HG02588 (cell line): Measurements from ENCODE around the gene PCDHB3.
A peak's percentile ranks its signal among the peaks of the same experiment; 100 is the strongest.
"Not testable (repeated sequence)": the region's sequence is repeated elsewhere in the genome, so short reads cannot be mapped to it uniquely, and the experiment has no call there.

ENCODE experiments used
- ATAC-seq: cut with Tn5 transposase; IDR thresholded peaks from one replicate; pipeline ENCODE4 v1.9.1; 2021; ENCODE audit warnings: mild to moderate bottlenecking, moderate library complexity; ENCODE audit not compliant: unreplicated experiment

The PCDHB3 gene

DNA sequence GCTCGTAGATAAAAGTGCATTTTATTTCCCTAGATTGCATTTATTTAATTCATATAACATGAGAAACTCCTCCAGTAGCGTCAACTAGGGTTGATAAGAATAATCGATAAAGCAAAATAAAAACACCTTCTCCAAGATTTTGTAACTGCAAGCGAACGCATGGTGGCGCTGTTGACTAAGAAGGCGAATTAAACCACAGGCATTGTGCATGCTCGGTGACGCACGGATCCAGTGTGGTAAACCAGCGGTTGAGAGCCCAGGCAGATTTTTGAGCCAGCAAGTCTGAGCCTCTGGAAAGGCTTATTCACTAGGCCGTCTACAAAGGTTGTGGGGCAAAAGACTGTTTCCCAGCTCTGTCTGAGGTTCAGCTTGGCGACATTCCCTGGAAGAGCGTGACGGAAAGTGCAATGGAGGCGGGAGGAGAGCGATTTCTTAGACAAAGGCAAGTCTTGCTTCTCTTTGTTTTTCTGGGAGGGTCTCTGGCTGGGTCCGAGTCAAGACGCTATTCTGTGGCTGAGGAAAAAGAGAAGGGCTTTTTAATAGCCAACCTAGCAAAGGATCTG is at the start of gene PCDHB3:
Gene PCDHB3, plus strand, starts transcription at position 231 of the 563 bp plus-strand sequence. Its CDS starts 177 bp downstream, at position 408.
- ATAC-seq, result no peak

DNA sequence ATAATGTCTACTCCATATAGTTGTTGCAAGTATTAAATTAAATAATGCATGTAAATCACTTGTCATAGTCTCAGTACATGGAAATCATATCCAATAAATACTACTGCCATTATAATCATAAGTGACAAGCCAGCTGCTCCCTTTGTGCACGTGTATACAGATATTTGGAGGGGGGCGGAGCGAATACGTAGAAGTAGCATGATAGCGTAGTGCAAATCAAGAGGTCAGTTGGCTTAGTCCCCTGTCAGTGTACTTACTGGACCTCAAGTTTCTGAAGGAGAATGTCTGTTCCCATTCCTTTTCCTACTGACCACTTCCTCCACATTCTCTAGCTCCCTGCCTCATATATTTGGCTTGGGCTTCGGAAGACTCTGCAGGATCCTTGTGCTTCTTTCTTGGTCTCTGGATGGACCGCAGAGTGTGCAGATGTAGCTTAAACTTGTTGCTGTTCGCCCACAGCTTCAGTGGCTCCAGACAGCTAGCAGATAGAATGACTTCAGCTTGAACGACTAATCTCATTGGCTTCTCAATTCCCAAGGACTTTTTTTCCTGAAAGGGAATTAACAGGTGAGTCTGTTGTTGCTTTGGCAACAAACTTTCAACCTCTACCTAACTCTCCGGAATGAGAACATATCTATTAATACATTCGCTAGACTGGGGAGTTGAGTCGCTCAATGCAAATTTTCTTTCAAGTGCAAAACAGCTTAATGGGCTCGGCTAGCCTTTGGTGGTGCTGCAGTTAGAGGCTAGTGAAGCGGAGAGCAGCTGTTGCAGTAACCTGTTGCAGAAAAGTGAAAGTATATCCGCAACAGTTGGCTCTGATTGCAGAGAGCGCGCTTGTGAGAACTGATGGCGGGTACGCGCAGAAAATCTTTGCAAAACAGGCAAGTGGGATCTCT is 49.4 kb upstream of the PCDHB3 start, which contains the start of gene PCDHB1:
Gene PCDHB1, plus strand, starts transcription at position 753 of the 899 bp plus-strand sequence. Its CDS starts 97 bp downstream, at position 850.
- ATAC-seq, result no peak

DNA sequence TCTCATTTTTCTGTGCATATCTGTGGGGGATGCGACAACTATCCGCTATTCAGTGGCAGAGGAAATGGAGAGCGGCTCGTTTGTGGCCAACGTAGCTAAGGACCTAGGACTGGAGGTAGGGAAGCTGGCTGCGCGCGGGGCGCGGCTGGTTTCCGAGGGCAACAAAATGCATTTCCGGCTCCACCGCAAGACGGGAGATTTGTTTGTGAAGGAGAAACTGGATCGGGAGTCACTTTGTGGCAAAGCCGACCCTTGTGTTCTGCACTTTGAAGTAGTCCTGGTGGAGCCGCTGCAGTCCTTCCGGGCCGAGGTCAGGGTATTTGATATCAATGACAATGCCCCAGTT is 48.8 kb upstream of the PCDHB3 start:
- no peak for ATAC-seq

DNA sequence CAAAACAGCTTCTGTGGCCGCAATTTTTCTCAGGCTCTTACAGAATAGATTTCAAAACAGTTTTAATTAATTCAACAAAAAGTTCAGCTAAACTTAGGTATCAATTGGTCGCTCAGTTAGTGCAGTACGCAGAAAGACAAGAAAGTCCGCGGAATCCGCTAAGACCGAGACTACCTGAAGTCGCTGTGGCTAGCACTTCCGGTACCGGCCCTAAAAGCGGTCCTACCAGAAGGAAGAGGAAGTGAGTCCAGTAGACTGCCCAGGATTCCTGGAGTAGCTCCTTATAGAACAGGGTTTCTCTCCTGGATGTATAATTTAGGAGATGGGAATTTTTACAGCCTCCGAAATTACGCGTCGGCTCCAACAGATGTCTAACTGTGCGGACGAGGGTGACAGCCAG is 22.4 kb upstream of the PCDHB3 start:
- ATAC-seq, result no peak

DNA sequence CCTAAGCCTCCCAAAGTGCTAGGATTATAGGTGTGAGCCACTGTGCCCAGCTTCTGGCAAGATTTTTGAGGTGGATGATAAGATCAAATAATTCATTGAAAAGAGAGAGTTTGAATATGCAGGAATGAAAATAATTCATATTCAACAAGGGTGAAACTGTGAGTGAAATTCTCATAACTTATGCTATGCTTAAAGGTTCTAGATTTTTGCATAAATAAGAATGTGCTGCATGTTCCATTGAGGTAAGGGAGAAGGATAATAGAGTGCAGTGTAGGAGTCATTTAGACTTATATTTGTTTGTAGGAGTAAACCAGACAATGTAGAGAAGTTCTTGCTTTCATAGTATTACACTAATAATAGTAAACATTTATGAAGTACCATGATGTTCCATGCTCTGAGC is 18.0 kb upstream of the PCDHB3 start:
- no peak for ATAC-seq

DNA sequence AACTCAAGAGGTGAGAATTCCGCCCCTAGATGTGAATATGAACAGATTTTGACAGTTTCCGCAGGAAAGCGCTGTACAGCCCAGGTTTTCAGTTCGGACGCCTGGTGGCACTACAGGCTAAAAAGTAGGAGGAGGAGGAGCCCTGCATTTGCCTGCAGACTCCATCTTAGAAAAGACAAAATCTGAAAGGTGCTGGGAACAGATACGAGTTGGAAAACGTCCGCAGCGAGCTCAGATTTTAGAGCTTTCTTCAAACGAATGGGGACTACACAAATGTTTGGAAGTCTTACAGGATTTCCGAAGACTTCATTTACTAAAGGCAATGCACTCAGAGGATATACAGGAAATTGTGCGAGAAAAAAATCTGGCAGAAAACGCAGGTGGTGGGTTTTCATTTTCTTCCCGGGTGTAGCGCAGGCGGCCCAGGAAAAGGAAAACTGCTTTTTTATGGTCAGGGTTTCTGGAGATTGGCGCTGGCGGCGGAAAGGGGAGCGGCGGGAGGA is 15.7 kb upstream of the PCDHB3 start:
- peak; percentile 49 for ATAC-seq

DNA sequence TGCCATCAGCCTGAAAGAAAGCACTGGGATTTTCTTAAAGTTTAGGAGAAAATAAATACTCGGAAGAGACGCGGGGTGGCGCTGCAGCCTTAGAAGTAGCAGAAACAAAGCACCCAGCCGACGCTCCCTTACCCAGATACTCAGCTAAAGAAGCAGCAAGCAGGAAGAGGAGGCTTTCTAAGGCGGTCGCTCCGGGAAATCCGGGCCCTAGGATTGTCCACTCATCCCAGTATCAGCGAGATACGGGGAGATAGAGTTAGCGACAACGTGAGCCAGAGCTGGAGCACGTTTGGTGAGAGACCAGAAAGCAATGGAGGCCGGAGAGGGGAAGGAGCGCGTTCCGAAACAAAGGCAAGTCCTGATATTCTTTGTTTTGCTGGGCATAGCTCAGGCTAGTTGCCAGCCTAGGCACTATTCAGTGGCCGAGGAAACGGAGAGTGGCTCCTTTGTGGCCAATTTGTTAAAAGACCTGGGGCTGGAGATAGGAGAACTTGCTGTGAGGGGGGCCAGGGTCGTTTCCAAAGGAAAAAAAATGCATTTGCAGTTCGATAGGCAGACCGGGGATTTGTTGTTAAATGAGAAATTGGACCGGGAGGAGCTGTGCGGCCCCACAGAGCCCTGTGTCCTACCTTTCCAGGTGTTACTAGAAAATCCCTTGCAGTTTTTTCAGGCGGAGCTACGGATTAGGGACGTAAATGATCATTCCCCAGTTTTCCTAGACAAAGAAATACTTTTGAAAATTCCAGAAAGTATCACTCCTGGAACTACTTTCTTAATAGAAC is 5.6 kb upstream of the PCDHB3 start, which contains the start of gene PCDHB2:
Gene PCDHB2, plus strand, starts transcription at position 135 of the 782 bp plus-strand sequence. Its CDS starts 176 bp downstream, at position 311.
- ATAC-seq, result no peak

DNA sequence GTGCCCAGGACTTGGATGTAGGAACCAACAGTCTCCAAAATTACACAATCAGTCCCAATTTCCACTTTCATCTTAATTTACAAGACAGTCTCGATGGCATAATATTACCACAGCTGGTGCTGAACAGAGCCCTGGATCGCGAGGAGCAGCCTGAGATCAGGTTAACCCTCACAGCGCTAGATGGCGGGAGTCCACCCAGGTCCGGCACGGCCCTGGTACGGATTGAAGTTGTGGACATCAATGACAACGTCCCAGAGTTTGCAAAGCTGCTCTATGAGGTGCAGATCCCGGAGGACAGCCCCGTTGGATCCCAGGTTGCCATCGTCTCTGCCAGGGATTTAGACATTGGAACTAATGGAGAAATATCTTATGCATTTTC is 5.0 kb upstream of the PCDHB3 start:
- no peak for ATAC-seq

DNA sequence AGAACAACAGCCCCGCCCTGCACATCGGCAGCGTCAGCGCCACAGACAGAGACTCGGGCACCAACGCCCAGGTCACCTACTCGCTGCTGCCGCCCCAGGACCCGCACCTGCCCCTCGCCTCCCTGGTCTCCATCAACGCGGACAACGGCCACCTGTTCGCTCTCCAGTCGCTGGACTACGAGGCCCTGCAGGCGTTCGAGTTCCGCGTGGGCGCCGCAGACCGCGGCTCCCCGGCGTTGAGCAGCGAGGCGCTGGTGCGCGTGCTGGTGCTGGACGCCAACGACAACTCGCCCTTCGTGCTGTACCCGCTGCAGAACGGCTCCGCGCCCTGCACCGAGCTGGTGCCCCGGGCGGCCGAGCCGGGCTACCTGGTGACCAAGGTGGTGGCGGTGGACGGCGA is 4.1 kb upstream of the PCDHB3 start:
- ATAC-seq, result not testable (repeated sequence)

DNA sequence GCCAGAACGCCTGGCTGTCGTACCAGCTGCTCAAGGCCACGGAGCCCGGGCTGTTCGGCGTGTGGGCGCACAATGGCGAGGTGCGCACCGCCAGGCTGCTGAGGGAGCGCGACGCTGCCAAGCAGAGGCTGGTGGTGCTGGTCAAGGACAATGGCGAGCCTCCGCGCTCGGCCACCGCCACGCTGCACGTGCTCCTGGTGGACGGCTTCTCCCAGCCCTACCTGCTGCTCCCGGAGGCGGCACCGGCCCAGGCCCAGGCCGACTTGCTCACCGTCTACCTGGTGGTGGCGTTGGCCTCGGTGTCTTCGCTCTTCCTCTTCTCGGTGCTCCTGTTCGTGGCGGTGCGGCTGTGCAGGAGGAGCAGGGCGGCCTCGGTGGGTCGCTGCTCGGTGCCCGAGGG is 3.7 kb upstream of the PCDHB3 start:
- not testable (repeated sequence) for ATAC-seq

DNA sequence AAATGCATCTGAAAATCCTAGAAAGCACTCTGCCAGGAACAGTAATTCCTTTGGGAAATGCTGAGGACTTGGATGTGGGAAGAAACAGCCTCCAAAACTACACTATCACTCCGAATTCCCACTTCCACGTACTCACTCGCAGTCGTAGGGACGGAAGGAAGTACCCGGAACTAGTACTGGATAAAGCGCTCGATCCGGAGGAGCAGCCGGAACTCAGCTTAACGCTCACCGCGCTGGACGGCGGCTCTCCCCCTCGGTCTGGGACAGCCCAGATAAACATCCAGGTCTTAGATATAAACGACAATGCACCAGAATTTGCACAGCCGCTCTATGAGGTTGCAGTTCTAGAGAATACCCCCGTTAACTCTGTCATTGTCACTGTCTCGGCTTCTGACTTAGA is 786 bp downstream of the PCDHB3 start:
- no peak for ATAC-seq

DNA sequence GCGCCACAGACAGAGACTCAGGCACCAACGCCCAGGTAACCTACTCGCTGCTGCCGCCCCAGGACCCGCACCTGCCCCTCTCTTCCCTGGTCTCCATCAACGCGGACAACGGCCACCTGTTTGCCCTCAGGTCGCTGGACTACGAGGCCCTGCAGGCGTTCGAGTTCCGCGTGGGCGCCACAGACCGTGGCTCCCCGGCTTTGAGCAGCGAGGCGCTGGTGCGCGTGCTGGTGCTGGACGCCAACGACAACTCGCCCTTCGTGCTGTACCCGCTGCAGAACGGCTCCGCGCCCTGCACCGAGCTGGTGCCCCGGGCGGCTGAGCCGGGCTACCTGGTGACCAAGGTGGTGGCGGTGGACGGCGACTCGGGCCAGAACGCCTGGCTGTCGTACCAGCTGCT is 1.8 kb downstream of the PCDHB3 start:
- ATAC-seq, result not testable (repeated sequence)

DNA sequence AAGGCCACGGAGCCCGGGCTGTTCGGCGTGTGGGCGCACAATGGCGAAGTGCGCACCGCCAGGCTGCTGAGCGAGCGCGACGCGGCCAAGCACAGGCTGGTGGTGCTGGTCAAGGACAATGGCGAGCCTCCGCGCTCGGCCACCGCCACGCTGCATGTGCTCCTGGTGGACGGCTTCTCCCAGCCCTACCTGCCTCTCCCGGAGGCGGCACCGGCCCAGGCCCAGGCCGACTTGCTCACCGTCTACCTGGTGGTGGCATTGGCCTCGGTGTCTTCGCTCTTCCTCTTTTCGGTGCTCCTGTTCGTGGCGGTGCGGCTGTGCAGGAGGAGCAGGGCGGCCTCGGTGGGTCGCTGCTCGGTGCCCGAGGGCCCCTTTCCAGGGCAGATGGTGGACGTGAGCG is 2.2 kb downstream of the PCDHB3 start:
- ATAC-seq, result not testable (repeated sequence)

DNA sequence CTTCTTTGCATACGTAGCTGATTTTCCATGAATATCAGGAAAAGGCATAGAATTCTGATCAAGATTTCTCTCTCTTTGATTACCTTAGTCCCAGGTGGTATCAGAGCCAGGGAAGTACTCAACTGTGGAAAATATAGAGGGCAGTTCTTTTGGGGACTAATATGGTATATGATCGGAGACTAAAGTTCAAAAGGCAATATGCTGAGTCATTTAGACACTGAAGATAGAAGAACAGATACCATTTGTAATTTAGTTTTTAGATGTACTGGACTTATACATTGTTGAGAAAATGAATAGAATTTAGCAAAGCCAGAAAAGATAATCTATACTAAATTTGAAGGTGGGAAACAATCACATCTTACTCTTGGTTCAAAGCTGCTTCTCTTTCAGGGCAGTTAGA is 5.1 kb downstream of the PCDHB3 start:
- ATAC-seq, result no peak

DNA sequence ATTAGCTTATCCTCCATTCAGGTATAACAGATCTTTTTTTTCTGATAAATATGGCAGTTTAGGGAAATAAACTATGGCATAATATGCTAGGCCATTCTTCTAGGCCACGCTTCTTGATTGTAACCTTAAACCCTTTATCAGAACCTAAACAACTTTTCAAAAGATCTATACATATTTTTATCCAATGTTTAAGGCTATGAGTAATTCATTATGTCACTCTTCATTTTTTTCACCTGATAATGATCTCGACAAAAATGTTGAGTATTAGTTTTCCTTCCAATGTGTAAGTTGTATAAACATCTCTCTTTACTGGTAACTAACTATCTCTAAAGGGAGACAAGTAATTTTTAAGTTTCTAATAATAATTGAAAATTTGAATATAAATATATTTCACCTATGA is 19.0 kb downstream of the PCDHB3 start:
- no peak for ATAC-seq

DNA sequence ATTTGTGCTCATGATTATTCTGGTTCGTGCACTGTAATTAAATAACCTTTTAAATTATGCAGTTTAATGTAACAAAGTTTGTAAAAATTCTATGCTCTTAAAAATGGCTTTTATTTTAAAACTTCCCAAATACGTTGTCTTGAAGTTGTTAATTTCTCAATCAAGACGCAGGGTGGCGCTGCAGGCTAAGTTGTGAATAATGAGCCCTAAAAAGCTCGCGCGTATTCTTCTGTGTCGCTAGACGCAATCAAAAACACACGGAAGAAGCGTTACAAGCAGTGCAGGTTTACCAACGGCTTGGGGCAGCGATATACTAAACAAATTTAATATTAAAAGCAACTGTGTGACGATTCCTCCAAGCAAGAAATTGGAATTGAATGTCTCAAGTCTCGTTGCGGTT is 21.3 kb downstream of the PCDHB3 start, which contains the start of gene PCDHB4:
Gene PCDHB4, plus strand, starts transcription at position 256 of the 400 bp plus-strand sequence. CDS start 181 bp downstream, outside the sequence.
- no peak for ATAC-seq

DNA sequence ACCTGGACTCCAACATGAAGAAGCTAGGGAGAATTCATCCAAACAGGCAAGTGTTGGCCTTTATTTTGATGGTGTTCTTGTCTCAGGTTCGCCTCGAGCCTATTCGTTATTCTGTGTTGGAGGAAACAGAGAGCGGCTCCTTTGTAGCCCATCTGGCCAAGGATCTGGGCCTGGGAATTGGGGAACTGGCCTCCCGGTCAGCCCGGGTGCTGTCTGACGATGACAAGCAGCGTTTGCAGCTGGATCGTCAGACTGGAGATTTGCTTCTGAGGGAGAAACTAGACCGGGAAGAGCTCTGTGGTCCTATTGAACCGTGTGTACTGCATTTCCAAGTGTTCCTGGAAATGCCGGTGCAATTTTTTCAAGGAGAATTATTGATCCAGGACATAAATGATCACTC is 21.7 kb downstream of the PCDHB3 start:
- ATAC-seq, result no peak

DNA sequence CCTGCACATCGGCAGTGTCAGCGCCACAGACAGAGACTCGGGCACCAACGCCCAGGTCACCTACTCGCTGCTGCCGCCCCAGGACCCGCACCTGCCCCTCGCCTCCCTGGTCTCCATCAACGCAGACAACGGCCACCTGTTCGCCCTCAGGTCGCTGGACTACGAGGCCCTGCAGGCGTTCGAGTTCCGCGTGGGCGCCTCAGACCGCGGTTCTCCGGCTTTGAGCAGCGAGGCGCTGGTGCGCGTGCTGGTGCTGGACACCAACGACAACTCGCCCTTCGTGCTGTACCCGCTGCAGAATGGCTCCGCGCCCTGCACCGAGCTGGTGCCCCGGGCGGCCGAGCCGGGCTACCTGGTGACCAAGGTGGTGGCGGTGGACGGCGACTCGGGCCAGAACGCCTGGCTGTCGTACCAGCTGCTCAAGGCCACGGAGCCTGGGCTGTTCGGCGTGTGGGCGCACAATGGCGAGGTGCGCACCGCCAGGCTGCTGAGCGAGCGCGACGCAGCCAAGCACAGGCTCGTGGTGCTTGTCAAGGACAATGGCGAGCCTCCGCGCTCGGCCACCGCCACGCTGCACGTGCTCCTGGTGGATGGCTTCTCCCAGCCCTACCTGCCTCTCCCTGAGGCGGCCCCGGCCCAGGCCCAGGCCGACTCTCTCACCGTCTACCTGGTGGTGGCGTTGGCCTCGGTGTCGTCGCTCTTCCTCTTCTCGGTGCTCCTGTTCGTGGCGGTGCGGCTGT is 23.3 kb downstream of the PCDHB3 start:
- not testable (repeated sequence) for ATAC-seq

DNA sequence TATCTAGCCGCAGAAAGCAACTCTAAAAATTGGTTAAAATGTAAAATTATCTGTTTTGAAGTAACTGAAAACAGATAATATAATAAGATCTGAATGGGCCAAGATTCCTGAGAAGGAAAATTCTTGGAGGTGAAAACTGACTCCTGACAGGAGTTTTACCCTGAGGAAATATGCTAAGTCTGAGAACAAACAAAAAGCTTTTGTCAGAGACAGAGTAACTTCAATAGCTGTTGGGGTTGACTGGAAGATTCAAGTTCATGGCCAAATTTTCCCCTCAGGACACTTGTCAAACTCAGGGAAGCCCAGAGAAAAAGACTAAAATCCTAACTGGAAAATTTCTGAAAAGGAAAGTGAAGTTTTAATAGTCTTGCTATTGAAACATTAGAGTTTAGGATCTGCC is 27.0 kb downstream of the PCDHB3 start:
- ATAC-seq, result no peak

DNA sequence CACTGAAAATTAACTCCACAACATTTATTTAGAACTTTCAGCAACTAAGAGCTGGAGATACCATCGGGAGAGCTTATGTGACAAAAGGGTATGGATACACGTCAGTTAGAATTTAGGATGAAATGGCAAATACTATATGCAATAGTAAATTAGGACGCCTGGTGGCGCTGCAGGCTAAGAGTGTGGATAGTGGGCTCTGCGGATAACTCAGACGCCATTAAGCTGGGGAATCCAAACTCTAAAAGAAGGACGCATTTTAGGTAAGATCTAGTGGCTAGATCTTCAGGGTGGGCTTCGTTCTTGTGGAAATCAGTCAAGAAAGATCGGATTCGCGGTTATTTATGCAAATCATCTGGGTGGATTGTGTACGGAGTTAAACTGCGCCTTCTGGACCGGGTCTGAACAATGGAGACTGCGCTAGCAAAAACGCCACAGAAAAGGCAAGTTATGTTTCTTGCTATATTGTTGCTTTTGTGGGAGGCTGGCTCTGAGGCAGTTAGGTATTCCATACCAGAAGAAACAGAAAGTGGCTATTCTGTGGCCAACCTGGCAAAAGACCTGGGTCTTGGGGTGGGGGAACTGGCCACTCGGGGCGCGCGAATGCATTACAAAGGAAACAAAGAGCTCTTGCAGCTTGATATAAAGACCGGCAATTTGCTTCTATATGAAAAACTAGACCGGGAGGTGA is 34.9 kb downstream of the PCDHB3 start, which contains the start of gene PCDHB5:
Gene PCDHB5, plus strand, starts transcription at position 177 of the 688 bp plus-strand sequence. Its CDS starts 229 bp downstream, at position 406.
- ATAC-seq, result no peak
